AG09319 (cell line): ENCODE measurements around the gene FRMD6.

ENCODE experiments used
- DNase-seq: peaks from one replicate; pipeline ENCODE4 v3.0.0-alpha.2; 2010; ENCODE audit warnings: low read depth; ENCODE audit errors: extremely low read depth
- TF ChIP-seq, protein P1 (sequence below): IDR thresholded peaks from 2 replicates; pipeline ENCODE4 v1.5.1; 2011; ENCODE audit warnings: low read depth, mild to moderate bottlenecking, inconsistent platforms, low read length, moderate library complexity

FRMD6 gene

DNA sequence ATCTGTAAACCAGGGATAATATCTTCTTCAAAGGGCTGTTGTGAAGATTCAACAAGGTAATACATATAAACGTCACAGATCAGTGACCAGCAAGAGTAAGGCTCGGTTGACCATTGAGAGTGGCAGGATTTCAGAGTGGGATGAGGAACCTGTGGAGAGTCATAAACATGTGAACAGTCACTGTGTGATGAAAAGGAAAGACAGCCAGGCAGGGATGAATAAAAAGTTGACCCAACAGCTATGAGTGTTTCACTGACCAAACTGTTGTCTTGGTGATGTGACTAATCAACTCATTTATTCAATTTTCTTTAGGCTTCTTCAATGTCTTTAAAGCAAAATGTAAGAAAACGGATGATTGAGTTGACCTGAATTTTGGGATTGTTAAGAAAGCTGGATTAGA, 8.6 kb upstream of the FRMD6 start:
- DNase-seq: no peak
- TF ChIP-seq, protein P1, sequence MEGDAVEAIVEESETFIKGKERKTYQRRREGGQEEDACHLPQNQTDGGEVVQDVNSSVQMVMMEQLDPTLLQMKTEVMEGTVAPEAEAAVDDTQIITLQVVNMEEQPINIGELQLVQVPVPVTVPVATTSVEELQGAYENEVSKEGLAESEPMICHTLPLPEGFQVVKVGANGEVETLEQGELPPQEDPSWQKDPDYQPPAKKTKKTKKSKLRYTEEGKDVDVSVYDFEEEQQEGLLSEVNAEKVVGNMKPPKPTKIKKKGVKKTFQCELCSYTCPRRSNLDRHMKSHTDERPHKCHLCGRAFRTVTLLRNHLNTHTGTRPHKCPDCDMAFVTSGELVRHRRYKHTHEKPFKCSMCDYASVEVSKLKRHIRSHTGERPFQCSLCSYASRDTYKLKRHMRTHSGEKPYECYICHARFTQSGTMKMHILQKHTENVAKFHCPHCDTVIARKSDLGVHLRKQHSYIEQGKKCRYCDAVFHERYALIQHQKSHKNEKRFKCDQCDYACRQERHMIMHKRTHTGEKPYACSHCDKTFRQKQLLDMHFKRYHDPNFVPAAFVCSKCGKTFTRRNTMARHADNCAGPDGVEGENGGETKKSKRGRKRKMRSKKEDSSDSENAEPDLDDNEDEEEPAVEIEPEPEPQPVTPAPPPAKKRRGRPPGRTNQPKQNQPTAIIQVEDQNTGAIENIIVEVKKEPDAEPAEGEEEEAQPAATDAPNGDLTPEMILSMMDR: no peak

DNA sequence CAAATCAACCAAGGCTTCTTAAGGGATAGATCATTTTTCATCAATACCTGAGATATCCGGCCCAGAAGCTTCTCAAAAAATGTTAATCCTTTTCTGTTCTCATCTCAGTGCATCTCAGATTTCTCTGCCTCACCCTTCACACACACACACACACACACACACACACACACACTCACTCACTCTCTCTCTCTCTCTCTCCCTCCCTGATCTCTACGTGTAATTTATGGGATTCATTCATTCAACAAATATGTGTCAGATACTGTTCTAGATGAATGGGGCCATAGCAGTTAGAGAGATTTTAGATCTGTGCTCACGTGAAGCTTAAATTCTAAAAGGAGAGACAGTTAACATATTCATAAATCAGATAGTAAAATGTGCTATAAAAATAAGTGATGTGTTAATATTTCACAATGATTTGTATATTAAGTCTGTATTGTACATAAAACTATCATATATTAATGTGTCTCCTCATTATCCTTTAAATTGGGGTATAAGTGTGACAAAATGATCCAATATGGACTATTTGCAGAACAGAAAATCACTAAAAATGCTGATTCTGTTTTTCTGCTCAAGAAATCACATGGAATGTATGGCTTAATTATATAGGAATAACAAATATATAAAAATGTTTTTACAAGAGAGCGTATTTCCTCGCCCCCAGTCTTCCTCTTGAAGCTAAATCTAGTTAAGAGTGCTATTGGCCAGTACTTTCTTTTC, 7.3 kb upstream of the FRMD6 start:
- TF ChIP-seq, protein P1: no peak
- no peak for DNase-seq

DNA sequence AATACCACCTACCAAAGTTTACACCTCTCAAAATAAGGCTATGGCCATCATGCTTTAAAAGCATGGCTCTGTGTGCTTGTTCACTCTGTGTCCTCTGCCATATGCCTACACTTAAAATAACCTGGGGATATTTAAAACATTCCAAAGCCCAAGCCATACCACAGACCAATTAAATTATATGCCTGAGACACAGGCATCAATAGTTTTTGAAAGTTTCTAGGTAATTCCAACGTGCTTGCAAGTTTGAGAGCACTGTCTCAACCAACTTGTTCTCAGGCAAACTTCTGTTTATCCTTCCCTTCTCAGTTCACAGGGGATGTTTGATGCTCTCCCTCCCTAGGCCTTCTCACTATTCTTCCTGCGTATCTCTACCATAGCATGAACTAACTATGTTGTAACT, 3.4 kb upstream of the FRMD6 start:
- TF ChIP-seq, protein P1: no peak
- no peak for DNase-seq

DNA sequence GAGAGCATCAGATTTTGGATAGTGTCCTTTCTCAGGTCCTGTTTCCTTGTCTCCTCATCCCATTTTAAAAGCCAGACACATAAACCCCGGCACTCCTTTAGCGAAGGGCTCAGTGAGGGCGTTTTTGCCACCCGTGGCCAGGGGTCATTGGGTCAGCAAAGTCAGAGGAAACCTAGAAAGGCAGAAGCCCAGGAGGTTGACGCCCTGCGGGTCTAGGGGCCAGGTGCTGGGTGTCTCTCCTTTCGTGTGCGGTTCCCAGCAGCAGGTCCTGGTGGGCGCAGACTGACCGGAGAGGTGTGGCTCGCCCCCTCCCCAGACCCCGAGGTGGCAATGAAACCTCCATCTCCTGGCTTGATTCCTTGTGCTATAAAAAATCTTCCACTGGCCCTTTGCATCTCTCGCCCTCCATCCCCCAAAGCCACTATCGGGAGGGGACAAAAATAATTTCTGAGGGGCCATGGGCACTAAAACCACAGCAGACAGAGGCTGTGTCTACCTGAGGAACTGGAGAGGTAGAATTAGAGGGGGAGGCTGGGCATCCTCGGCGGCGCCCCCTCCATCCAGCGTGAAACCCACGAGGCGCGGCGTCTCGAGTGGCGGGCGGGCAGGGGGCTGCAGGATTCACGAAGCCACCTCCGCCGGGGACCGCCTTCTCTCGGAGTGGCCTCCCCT, 858 bp upstream of the FRMD6 start:
- no peak for DNase-seq
- TF ChIP-seq, protein P1: no peak

DNA sequence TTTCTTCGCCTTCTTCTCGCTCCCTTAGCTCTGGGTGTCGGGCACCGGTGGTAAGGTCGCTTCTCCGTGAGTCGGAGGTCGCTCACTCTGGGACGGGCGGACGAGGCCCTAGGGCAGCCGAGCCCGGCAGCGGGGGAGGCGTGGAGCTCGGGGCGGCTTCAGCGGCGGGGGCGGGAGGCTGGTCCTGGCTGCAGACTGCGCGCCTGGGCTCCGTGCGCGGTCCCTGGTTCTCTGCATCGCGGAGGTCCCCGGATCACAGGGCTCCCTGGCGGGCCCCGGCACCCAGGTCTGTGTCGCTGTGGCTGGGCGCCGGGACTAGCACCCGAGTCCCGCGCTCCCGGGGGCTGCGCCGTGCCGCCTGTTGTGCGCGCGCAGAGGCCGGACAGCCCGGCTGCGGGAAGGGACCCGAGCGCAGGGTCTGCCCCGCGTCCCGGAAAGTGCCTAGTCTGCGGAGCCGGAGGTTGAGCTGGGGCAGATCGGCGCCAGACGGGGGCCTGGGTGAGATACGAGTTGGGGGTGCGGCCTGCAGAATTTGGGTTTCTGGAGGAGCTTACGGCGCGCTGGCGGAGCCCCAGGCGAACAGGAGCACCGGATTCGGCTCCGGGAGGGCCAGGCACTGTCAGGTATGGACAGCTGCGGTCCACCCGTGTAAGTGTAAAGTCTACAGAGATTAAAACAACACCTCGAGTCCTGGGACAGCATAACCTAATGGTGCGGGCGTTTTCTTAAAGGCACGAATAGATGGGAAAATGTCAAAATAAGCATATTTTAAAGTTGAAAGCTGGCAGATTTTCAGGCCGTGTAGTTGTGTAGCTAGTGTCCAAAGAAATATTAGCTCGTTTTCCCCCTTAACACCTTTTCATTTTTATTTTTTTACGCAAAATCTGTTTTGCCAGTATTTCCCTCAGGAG, 713 bp downstream of the FRMD6 start:
- no peak for DNase-seq

DNA sequence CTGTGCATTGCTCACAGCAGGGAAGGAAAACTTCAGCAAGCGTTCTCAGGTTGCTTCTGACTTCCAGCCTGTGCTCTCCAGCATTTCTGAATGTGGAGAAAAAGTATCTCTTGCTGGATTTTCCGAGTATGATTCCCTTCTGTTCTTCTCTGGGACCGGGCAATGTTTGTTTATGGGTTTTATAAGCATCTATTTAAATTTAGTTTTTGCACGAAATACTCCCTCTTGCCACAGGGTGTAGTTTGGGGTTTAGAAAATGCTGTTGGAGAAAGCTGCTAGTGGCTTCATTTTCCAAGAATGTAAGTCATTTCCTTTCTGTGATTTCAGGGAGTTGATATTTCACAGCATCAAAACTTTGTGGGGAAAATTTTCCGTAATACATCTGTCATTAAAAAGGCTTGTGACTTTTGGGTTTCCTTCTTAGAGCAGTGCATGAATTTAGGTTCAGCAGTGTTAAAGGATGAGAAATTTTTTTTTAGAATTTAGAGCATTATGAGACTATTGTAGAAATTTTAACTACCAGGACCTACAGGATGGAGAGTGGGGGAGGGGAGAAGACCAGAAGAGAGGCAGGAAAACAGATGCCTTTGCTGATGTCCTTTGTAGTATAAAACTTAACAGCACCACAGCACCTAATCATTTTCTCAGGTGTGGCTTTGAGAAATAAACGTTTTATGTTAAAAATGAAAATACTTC, 1.5 kb downstream of the FRMD6 start:
- DNase-seq: no peak
- TF ChIP-seq, protein P1: peak; percentile 34

More for the DNA sequence above, 713 bp downstream of the FRMD6 start:
- TF ChIP-seq, protein P1: no peak
